CD4-positive, alpha-beta memory T cell (primary cell): ENCODE data around the gene STAC. TPM values are rescaled to one million over a fixed set of nuclear protein-coding genes. Genes with fewer than 3 reads are reported as not detected.

Source experiments
- CTCF ChIA-PET: fragments of 350-600 bp; sonication (Branson Sonifier 250); formaldehyde crosslinking; loops from one replicate; lab custom pipeline; 2021; ENCODE audit warnings: inconsistent platforms; ENCODE audit not compliant: partially characterized antibody; lab: Charles Lee
- POLR2A ChIA-PET: fragments of 350-600 bp; sonication (Branson Sonifier 250); formaldehyde crosslinking; loops from one replicate; lab custom pipeline; 2021; ENCODE audit not compliant: partially characterized antibody; lab: Charles Lee
- DNase-seq, 5 donors: peaks; one replicate each; pipeline versions ENCODE4 v3.0.0 to v3.0.0-alpha.2; 2020 to 2022; ENCODE audit warnings: mixed read lengths in 1 of 5
- H3K27ac ChIP-seq: one replicate; pipeline ENCODE4 v1.7.0; 2013; ENCODE audit warnings: low read depth, low read length
- H3K27me3 ChIP-seq: 2 replicates; pipeline ENCODE4 v1.7.0; 2013; ENCODE audit warnings: mild to moderate bottlenecking, low read length, moderate library complexity; ENCODE audit not compliant: insufficient read depth
- H3K36me3 ChIP-seq: 2 replicates; pipeline ENCODE4 v1.7.0; 2013; ENCODE audit warnings: mild to moderate bottlenecking, low read length, moderate library complexity; ENCODE audit not compliant: insufficient read depth
- H3K4me1 ChIP-seq: 2 replicates; pipeline ENCODE4 v1.7.0; 2013; ENCODE audit warnings: mild to moderate bottlenecking, low read length, moderate library complexity; ENCODE audit not compliant: insufficient read depth
- H3K4me3 ChIP-seq, 2 donors: one replicate each; pipeline ENCODE4 v1.7.0; 2013; ENCODE audit warnings: low read length in 2 of 2, mild to moderate bottlenecking in 1 of 2
- H3K9me3 ChIP-seq, 2 donors: one replicate each; pipeline ENCODE4 v1.7.0; 2013; ENCODE audit warnings: low read length in 2 of 2, control low read depth in 1 of 2; ENCODE audit not compliant: control insufficient read depth in 1 of 2
- H3K27ac Mint-ChIP-seq, 7 donors: one replicate each; pipeline ENCODE4 v1.8.0; 2020 to 2021; ENCODE audit warnings: mixed read lengths in 7 of 7, mild to moderate bottlenecking in 6 of 7, inconsistent platforms in 3 of 7, moderate library complexity in 3 of 7
- H3K27me3 Mint-ChIP-seq, 2 donors: one replicate each; pipeline ENCODE4 v1.8.0; 2020 to 2021; ENCODE audit warnings: mixed read lengths in 2 of 2
- H3K36me3 Mint-ChIP-seq, 2 donors: one replicate each; pipeline ENCODE4 v1.8.0; 2020 to 2021; ENCODE audit warnings: mixed read lengths in 2 of 2, inconsistent platforms in 1 of 2, mild to moderate bottlenecking in 1 of 2
- H3K4me1 Mint-ChIP-seq, 4 donors: one replicate each; pipeline ENCODE4 v1.8.0; 2020 to 2021; ENCODE audit warnings: mixed read lengths in 4 of 4, mild to moderate bottlenecking in 1 of 4
- H3K4me3 Mint-ChIP-seq, 8 donors: one replicate each; pipeline ENCODE4 v1.8.0; 2020 to 2021; ENCODE audit warnings: mixed read lengths in 8 of 8, mild to moderate bottlenecking in 7 of 8, moderate library complexity in 6 of 8, inconsistent platforms in 3 of 8
- H3K9me3 Mint-ChIP-seq, 8 donors: one replicate each; pipeline ENCODE4 v1.8.0; 2020 to 2021; ENCODE audit warnings: mixed read lengths in 8 of 8, mild to moderate bottlenecking in 5 of 8, inconsistent platforms in 3 of 8, moderate library complexity in 1 of 8
- intact Hi-C: fragments of 100-400 bp; cut with micrococcal nuclease; formaldehyde crosslinking; loops from one replicate; pipeline ENCODE4 v1.15.1; 2023
- polyA plus RNA-seq, 2 donors: library from polyadenylated mRNA; unstranded; fragments of 300-500 nt; fragmentation: Illumina TruSeq; gene quantifications; one replicate each; pipeline ENCODE4 v1.2.3, GENCODE V29; 2021
- total RNA-seq, 2 experiments: library from RNA; stranded (reverse); gene quantifications; one replicate each; pipeline ENCODE4 v1.2.3, GENCODE V29; 2021

The STAC gene
- total and polyA plus RNA-seq, 4 experiments from 2014 or later, result not detected

DNA sequence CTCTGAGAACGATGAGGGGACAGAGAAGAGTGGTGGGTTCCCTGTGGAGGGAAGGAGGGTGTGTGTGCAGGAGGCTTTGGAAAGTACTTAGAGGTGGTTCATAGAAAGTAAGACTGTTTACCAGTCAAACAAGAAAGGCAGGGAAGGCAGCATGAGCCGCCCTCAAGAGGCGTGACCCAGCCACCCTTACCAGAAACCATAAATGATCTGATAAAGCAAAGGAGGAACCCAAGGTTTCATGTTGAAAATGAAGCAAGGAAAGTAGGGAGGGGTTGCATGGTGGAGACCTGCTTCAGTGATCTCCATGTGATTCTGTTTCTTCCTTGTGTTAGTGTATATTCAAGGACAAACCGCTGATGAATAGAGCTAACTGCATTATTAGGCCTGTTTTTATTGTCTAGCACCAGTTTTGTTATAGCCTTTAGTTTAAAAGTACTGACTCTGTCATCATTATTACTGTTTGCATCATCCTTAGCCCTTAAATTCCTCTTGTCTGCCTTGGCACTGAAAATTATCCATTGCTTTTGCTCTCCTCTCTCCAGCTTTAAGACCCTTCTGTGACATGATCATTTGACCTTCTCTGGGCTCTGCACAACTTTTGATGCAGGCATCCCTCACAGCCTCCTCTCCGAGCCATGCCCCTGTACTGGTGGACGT, 96.1 kb downstream of the STAC start:
- H3K27me3 Mint-ChIP-seq, result peaks cover 0 to 6% of the 10 kb centered on the region in 2 donors
- no peaks in the 10 kb centered on the region for H3K4me1 Mint-ChIP-seq
- ChIA-PET CTCF (no interaction called here), POLR2A (no interaction called here)
- Histone ChIP-seq H3K9me3 (no peaks in the 10 kb centered on the region), H3K36me3 (no peaks in the 10 kb centered on the region), H3K27ac (no peak overlapping the region), H3K4me3 (no peak overlapping the region), H3K27me3 (no peaks in the 10 kb centered on the region), H3K4me1 (no peaks in the 10 kb centered on the region)
- H3K27ac Mint-ChIP-seq, result no peak overlapping the region
- intact Hi-C loops, result no loop called here
- H3K9me3 Mint-ChIP-seq, result peaks cover 0 to 21% (median 4%) of the 10 kb centered on the region in 8 donors
- H3K36me3 Mint-ChIP-seq, result no peaks in the 10 kb centered on the region
- DNase-seq, result no peak
- no peak overlapping the region for H3K4me3 Mint-ChIP-seq

DNA sequence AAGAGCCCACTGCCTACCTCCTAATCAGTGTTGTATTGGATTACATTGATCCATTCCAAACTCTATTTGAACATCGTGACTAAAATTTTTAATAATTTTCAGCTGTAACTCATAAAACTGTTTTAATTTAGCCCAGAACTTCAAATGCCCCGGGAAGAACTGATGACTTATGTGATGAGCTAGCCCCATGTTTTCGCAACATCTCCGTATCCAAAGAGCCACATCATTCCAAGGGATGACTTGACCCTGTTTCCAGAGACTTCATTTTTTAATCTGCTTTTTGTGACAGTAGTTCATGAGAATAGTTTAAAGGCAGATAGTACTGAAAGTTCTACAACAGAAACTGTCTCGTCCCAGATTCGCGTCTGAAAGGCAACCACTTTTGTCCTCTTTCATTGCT, 97.4 kb downstream of the STAC start:
- peaks cover 0 to 11% (median 2%) of the 10 kb centered on the region in 8 donors for H3K9me3 Mint-ChIP-seq
- intact Hi-C loops, result no loop called here
- no peak overlapping the region for H3K27ac Mint-ChIP-seq
- CTCF ChIA-PET, result no interaction called here
- peaks cover 2 to 5% of the 10 kb centered on the region in 2 donors for H3K27me3 Mint-ChIP-seq
- Histone ChIP-seq H3K9me3 (no peaks in the 10 kb centered on the region), H3K36me3 (no peaks in the 10 kb centered on the region), H3K27ac (no peak overlapping the region), H3K4me3 (no peak overlapping the region), H3K4me1 (no peaks in the 10 kb centered on the region), H3K27me3 (no peaks in the 10 kb centered on the region)
- H3K36me3 Mint-ChIP-seq, result no peaks in the 10 kb centered on the region
- POLR2A ChIA-PET, result no interaction called here
- H3K4me3 Mint-ChIP-seq, result no peak overlapping the region
- no peak for DNase-seq
- H3K4me1 Mint-ChIP-seq, result no peaks in the 10 kb centered on the region

DNA sequence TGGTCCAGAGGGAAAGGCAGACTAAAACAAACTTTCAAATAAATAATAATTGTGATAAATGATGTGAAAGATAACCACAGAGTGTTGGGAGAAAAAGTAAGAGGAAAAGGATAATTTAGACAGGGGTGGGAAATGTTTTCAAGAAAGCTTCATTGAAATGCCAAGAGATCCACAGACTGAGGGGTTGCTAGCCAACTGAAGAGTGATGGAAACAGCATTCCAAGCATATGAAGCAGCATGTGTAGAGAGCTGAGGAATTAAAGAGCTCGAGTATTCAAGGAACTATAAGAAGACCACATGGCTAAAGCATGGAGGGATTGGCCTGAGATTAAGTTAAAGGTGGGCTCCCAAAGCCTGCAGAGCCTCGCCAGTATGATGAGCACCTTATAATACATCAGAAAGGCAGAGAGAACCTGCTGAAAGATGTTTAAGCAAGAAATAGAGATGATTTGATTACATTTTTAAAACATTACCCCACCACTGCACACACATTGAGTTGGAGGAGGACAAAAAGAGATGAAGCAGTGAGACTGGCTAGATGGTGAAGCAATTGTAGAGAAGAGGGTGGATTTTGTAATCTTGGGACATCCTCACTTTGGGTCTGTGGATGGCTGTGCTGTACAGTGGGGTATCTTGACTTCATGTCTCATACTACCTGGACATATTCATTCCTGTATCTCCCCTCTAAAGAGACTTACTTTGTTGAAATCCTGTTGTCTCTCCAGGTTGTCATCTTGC, 100.8 kb downstream of the STAC start:
- no peak for DNase-seq
- Mint-ChIP-seq H3K4me3 (no peak overlapping the region), H3K9me3 (peaks cover 0 to 9% (median 3%) of the 10 kb centered on the region in 8 donors), H3K4me1 (no peaks in the 10 kb centered on the region), H3K27ac (no peak overlapping the region), H3K27me3 (peaks cover 0 to 2% of the 10 kb centered on the region in 2 donors), H3K36me3 (no peaks in the 10 kb centered on the region)
- intact Hi-C loops, result no loop called here
- H3K4me3 ChIP-seq, result no peak overlapping the region
- ChIA-PET POLR2A (no interaction called here), CTCF (no interaction called here)
- H3K27me3 ChIP-seq, result no peaks in the 10 kb centered on the region
- H3K9me3 ChIP-seq, result no peaks in the 10 kb centered on the region
- H3K27ac ChIP-seq, result no peak overlapping the region
- no peaks in the 10 kb centered on the region for H3K36me3 ChIP-seq
- H3K4me1 ChIP-seq, result no peaks in the 10 kb centered on the region

GRCh38 chr3:36482256-36482655, 102.0 kb downstream of the STAC start:
- Mint-ChIP-seq H3K4me1 (no peaks in the 10 kb centered on the region), H3K27me3 (peaks cover 2% of the 10 kb centered on the region in 2 donors), H3K4me3 (peak overlapping the region in 1 of 8 donors; percentile 15), H3K27ac (no peak overlapping the region), H3K36me3 (no peaks in the 10 kb centered on the region), H3K9me3 (peaks cover 0 to 9% (median 3%) of the 10 kb centered on the region in 8 donors)
- ChIA-PET POLR2A (no interaction called here), CTCF (no interaction called here)
- no peaks in the 10 kb centered on the region for H3K27me3 ChIP-seq
- intact Hi-C loops, result no loop called here
- no peak for DNase-seq
- H3K27ac ChIP-seq, result no peak overlapping the region
- no peaks in the 10 kb centered on the region for H3K9me3 ChIP-seq
- no peaks in the 10 kb centered on the region for H3K4me1 ChIP-seq
- H3K4me3 ChIP-seq, result no peak overlapping the region
- no peaks in the 10 kb centered on the region for H3K36me3 ChIP-seq

DNA sequence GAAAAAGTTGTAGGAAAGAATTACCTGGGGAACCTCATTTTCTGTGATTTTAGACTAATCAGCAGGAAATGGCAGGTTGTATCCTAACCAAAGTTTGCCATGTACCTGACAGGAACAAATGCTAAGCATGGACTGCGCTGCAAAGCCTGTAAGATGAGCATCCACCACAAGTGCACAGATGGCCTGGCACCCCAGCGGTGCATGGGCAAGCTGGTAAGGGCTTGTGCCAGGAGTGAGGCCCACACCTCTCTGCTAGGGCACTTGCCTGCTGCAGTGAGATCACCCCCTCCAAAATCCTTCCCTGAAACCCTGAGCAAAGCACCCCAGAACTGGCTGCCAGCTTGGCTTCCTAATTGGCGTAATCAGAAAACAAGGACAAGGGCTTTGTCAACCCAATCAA, 102.6 kb downstream of the STAC start:
- ChIA-PET POLR2A (no interaction called here), CTCF (no interaction called here)
- Mint-ChIP-seq H3K27me3 (peaks cover 2% of the 10 kb centered on the region in 2 donors), H3K4me1 (no peaks in the 10 kb centered on the region), H3K27ac (no peak overlapping the region), H3K4me3 (no peak overlapping the region), H3K36me3 (no peaks in the 10 kb centered on the region), H3K9me3 (peaks cover 0 to 9% (median 3%) of the 10 kb centered on the region in 8 donors)
- Histone ChIP-seq H3K4me3 (no peak overlapping the region), H3K36me3 (no peaks in the 10 kb centered on the region), H3K27ac (no peak overlapping the region), H3K9me3 (no peaks in the 10 kb centered on the region), H3K4me1 (no peaks in the 10 kb centered on the region), H3K27me3 (no peaks in the 10 kb centered on the region)
- DNase-seq, result no peak
- intact Hi-C loops, result no loop called here

DNA sequence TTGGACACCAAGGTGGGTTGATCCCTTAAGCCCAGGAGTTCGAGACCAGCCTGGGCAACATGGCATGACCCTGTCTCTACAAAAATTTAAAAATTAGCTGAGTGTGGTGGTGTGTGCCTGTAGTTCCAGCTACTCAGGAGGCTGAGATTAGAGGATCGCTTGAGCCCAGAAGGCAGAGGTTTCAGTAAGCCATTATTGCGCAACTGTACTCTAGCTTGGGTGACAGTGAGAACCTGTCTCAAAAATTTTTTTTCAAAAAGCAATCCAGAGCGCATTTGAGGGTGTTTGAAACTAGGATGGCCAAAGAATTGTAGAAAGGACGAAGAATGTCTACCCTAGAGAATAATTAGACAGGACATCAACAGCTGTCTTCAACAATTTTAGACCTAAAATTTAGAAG, 103.4 kb downstream of the STAC start:
- no peaks in the 10 kb centered on the region for H3K4me1 Mint-ChIP-seq
- Histone ChIP-seq H3K36me3 (no peaks in the 10 kb centered on the region), H3K4me1 (no peaks in the 10 kb centered on the region), H3K9me3 (no peaks in the 10 kb centered on the region), H3K27ac (no peak overlapping the region), H3K4me3 (no peak overlapping the region), H3K27me3 (no peaks in the 10 kb centered on the region)
- ChIA-PET CTCF (no interaction called here), POLR2A (no interaction called here)
- H3K9me3 Mint-ChIP-seq, result peaks cover 0 to 7% (median 2%) of the 10 kb centered on the region in 8 donors
- no peak for DNase-seq
- H3K36me3 Mint-ChIP-seq, result no peaks in the 10 kb centered on the region
- no peak overlapping the region for H3K4me3 Mint-ChIP-seq
- peaks cover 2 to 3% of the 10 kb centered on the region in 2 donors for H3K27me3 Mint-ChIP-seq
- no peak overlapping the region for H3K27ac Mint-ChIP-seq
- intact Hi-C loops, result no loop called here

DNA sequence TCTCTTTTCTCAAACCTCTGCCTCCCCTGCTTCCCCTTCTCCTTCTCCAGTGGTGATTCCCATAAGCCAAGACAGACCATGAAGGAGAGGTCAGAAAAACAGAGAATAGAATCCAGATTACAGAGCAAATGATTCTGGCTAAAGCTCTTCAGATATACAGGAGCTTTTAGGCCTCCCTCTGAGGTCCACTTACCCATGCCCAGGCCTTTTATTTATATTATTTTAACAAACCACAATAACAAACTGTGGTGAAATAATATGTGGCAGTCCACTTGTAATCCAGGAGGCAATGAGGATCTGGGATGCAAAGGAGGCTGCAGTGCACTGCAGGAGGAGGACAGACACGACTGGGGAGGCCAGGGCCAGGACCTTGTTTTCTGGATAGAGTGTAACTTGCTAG, 104.1 kb downstream of the STAC start:
- H3K27me3 Mint-ChIP-seq, result peaks cover 2 to 6% of the 10 kb centered on the region in 2 donors
- no peak overlapping the region for H3K27ac Mint-ChIP-seq
- no peaks in the 10 kb centered on the region for H3K4me1 ChIP-seq
- H3K4me1 Mint-ChIP-seq, result no peaks in the 10 kb centered on the region
- H3K4me3 Mint-ChIP-seq, result no peak overlapping the region
- no peaks in the 10 kb centered on the region for H3K9me3 ChIP-seq
- no peak for DNase-seq
- H3K36me3 Mint-ChIP-seq, result no peaks in the 10 kb centered on the region
- no peaks in the 10 kb centered on the region for H3K36me3 ChIP-seq
- peaks cover 0 to 4% (median under 1%) of the 10 kb centered on the region in 8 donors for H3K9me3 Mint-ChIP-seq
- intact Hi-C loops, result no loop called here
- CTCF ChIA-PET, result no interaction called here
- POLR2A ChIA-PET, result no interaction called here
- H3K4me3 ChIP-seq, result no peak overlapping the region
- H3K27me3 ChIP-seq, result no peaks in the 10 kb centered on the region
- no peak overlapping the region for H3K27ac ChIP-seq
